ENCODE measurements around the gene AP2M1.

DNA sequence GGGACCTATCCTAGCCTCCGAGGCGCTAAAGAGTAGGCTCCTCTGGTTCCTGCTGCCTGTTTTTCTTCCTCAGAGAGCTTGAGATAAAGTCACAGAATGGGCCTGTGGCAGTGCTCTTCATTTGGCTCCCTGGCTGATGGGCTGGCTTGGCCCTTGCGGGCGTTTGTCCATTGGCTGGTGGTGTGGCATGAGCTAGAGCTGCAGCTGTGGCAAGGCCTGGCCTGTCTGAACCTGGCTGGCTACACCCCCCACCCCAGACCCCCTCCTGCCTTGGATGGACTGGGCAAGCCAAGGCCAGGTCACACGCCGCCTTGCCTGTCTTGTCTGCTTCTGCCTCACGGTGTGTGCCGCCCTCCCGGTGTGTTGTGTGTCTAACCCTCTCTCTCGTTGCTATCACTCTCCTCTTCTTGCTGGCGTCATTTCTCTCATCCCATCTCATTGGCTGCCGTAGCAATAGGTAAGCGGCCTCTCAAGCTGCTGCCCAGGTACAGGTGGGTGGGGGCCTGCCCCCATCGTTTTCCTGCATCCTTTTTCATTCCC lies 3.2 kb downstream of the AP2M1 start:
- TF ChIP-seq, protein P1, sequence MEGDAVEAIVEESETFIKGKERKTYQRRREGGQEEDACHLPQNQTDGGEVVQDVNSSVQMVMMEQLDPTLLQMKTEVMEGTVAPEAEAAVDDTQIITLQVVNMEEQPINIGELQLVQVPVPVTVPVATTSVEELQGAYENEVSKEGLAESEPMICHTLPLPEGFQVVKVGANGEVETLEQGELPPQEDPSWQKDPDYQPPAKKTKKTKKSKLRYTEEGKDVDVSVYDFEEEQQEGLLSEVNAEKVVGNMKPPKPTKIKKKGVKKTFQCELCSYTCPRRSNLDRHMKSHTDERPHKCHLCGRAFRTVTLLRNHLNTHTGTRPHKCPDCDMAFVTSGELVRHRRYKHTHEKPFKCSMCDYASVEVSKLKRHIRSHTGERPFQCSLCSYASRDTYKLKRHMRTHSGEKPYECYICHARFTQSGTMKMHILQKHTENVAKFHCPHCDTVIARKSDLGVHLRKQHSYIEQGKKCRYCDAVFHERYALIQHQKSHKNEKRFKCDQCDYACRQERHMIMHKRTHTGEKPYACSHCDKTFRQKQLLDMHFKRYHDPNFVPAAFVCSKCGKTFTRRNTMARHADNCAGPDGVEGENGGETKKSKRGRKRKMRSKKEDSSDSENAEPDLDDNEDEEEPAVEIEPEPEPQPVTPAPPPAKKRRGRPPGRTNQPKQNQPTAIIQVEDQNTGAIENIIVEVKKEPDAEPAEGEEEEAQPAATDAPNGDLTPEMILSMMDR (IDR thresholded peaks at IDR 0.05), result no peak
- no peak for TF ChIP-seq POLR2A (IDR thresholded peaks at IDR 0.05)
